GM18870 (cell line): ENCODE results near the gene CTNNA3.

Experiments used
- ATAC-seq: cut with Tn5 transposase; IDR thresholded peaks from one replicate; pipeline ENCODE4 v1.9.1; 2021; ENCODE audit warnings: moderate library complexity; ENCODE audit not compliant: unreplicated experiment

The CTNNA3 gene

DNA sequence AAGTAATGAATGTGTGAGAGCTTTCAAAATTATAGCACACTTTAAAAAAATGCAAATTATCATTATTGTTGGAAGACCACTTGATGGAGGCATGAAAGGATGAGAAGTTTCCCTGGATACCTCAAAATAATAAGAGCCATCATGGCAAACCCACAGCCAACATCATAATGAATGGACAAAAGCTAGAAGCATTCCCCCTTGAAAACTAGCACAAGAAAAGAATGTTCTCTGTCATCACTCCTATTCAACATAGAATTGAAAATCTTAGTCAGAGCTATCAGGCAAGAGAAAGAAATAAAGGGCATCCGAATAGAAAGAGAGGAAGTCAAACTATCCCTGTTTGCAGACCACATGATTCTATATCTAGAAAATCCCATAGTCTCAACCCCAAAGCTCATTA, 1657.4 kb downstream of the CTNNA3 start:
- ATAC-seq: no peak

DNA sequence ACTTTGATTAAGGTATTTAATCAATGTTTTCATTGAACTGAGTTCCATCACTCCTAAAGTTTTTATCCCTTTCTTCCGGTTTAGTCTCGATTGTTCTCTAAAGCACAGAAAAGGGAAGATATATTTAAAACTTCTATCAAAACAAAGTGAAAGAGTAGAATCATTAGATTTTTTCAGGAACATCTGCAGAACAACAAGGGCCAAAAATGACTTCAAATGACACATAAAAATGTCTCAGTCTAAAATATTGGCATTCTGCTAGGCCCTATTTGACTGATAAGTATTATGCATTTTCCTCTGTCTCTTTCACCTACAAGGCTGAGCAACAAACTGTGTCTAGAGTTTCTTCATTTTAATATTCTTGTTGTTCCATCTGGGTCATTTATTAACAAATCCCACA, 1669.7 kb downstream of the CTNNA3 start:
- ATAC-seq: no peak

- no peak for ATAC-seq
These were observed 1670.8 kb downstream of the CTNNA3 start for GRCh38 chr10:66025186-66025585.

- ATAC-seq: no peak
These were observed 1674.6 kb downstream of the CTNNA3 start for GRCh38 chr10:66021423-66021822.

DNA sequence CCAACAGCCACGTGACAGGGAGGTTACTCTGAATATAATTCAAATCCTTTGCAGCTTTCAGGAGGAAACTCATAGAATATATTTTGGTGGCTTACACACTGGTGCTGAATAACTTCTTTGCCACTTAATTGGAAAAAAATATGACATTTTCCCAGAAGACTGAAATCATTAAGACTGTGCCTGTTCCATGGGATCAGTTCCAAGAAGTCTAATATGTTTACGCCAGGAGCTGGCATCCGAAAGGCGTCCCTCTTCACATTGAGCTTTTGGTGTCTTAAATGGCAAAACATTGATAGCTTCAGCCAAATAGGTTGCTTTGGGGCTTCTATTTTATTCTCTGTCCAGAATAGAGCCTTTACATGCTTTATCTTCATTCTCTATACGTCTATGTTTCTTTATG, 1687.8 kb downstream of the CTNNA3 start:
- no peak for ATAC-seq

DNA sequence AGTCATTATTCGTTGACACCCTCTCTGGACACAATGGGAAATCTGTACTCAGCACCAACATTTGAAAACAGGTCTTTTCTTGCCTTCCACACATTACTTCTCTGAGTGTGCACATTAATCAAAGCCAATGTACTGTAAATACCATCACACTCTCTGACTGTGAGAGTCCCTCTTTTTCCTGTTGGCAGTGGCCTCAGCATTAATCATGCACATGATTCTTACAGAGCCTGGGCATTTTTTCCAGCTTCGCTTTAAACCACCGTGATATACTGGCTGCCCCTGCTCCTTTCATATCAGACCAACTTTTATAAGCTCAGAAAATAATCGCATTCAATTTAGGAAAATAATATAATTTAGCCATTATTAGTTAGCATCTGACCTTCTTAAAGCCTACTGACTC, 1689.6 kb downstream of the CTNNA3 start:
- ATAC-seq: no peak

DNA sequence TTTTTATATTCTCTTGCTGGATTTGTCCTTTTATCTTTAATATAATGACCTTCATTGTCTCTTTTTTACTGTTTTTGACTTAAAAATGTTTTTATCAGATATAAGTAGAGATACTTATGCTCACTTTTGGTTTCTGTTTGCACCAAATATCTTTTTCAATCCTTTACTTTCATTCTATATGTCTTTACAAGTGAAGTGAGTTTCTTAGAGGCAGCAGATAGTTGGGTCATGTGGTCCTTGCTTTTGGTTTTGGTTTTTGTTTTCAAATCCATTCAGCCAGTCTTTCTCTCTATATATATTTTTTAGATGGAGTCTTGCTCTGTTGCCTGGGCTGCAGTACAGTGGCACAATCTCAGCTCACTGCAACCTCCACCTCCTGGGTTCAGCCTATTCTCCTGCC, 1702.5 kb downstream of the CTNNA3 start:
- ATAC-seq: no peak

DNA sequence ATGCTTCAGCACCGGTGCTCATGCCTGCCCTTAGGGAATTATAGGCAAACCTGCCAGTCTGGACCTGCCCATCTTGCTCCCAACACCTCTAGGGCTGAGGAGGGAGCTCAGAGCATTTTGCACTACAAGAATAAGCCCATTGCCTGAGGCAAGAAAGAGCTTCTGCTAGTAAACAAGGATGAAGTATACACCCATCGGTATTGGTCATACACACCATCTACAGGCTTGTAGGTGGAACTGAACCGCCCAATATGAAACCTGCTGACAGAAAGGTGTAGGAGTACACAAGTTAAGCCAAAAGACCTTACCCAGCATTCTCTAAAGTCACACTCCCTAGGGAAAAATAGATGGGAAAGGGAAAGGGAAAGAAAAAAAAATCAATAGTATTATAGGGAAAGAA, 1727.1 kb downstream of the CTNNA3 start:
- ATAC-seq: no peak

GRCh38 chr10:65968437-65968836, 1727.6 kb downstream of the CTNNA3 start:
- ATAC-seq: no peak

GRCh38 chr10:65964205-65964604, 1731.8 kb downstream of the CTNNA3 start:
- no peak for ATAC-seq

- no peak for ATAC-seq
These were observed 1743.9 kb downstream of the CTNNA3 start for GRCh38 chr10:65952086-65952485.

- no peak for ATAC-seq
These were observed 1745.9 kb downstream of the CTNNA3 start for GRCh38 chr10:65950075-65950474.

DNA sequence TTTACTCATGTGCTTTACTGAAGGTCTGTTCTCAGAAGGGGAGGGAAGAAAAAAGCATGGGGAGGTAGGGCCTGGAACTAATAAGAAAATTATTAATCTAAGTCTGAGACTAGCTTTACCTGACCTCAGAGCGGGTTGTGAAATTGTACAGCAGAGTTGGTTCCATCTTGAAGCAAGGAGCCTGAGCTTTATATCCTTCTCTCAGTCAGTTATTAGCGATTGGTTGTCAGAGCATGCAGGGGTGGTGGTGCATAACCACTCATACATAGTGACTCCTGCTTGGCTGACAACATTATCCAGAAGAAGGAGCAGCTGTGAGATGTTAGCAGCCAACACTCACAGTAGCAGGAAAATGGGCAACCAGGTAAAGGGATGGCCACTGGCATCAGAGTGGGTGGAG, 1746.5 kb downstream of the CTNNA3 start:
- no peak for ATAC-seq

DNA sequence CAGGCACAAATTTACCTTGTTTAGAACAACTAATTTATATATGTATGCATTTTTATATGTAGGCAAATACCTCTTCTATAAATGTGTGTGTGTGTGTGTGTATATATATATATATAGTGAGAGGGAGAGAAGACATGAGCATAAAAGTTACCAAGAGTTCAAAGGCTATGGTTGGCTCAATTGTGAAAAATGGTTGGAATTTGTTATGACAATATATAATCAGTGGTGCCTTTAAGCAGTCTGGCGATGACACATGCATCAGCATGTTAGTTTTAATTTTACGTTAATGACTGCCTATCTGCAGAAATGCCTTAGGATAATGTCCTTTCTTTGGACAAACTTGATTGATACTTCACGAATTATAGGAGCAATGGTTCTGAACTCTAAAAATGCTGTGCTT, 1750.9 kb downstream of the CTNNA3 start:
- no peak for ATAC-seq

DNA sequence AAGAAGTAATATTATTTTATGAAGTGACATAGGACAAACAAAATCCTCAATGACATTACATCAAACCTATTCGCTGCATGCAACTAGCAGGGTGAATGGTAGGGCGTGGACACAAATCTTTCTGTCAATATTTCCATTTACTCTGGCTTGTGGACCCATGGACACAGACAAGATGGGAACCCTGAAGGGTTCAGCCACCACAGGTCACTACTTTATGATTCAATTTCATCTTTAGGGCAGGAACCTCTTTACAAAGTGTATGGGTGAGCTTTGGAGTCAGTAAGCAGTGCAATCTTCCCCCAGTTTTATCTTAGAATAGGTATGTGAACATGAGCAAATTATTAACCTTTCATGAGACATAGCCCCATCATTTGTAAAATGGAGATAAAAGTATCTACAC, 1752.5 kb downstream of the CTNNA3 start:
- no peak for ATAC-seq

DNA sequence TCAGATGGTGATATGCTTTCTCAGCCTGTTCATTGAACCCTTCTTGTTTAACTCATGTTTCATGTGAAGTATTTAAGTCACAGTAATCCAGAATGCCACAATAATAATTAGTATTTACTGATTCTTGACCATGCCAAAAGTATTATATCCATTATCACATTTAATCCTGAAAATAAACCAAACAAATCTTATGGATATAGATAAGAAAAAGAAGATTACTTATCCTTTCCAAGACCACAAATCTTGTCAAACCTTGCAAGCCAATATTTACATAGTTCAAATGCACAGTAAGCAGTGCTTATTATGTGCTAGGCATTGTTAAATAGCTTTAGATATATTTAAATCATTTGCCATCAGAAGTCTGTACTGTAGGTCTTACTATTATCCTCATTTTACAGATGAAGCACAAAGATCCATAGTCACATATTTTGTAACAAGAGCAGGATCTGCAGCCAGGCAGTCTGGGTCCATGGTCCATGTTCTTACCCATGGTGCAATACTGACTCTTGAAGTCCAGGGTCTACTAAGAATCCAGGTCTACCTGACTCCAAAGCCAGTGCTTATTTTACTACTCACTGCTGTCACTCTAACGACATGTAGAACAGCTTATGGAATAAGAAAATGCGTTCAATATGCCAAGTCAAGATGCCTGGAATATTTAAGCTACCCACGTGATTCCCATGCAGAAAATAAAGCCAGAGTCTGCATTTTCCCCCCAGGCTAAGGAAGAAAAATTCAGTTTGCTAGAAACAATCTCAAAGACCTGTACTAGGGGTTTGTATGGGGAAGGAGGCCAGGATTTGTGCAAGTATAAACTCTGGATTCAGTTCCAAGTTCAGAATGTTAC, 1755.0 kb downstream of the CTNNA3 start:
- no peak for ATAC-seq

GRCh38 chr10:65940105-65940504, 1755.9 kb downstream of the CTNNA3 start:
- no peak for ATAC-seq

DNA sequence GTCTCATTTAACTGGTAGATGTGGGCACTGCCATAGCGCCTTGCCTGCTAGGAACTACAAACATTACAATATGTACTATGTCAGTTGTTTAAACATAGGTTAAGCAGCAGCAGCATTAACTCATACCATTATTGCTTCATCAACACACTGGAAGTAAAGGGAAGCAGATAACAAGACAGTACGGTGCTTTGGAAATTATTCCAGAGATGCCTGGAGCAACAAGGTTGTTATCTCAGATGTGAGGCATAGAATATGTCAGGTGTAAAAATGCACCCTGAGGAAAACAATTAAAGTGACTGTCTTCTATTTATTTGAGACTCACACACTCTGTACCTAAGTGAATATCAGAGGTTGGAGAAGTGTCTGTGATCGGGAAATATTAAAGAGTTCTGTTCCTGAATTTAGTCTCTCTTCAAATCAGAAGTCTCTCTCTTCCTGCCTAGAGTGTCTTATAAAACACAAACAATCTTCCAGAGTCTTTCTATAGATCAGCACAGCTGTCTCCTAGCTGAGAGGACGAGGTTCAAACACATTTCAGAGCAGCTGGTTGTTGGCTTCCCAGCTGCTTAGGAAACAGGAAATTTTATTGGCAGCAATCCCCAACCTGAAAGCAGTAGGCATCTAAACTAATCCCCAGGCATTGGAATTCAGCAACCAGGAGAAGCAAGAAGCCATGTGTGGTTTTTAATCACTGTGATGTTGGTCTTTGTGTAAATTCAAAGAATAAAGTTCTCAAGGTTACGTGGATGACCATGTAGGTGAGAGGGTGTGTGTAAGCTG, 1764.5 kb downstream of the CTNNA3 start:
- no peak for ATAC-seq

- no peak for ATAC-seq
These were observed 1784.7 kb downstream of the CTNNA3 start for GRCh38 chr10:65911151-65911835.

DNA sequence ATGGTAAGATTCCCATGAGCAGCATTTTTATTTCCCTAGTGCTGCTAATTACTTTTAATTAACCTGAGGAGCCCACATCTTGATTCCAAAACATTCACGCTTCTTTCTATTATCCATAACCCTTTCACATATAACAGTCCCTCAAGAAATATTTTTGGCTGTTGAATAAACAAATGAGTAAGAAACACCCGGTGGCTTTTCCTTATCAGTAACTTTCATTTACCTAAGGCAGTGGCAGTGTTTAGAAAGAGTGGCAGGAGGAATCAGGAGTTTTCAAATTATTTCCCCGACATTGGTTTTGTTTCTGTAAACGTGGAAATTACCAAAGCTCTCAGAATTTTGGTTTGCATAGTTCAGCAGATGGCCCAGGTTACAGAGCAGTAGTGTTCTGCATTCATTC, 1785.8 kb downstream of the CTNNA3 start:
- no peak for ATAC-seq

GRCh38 chr10:65907199-65907712, 1788.7 kb downstream of the CTNNA3 start:
- no peak for ATAC-seq
